ENCODE data around the gene TNRC6C. TPM values are rescaled to one million over a fixed set of nuclear protein-coding genes. Genes with fewer than 3 reads are reported as not detected.
A peak's percentile ranks its signal among the peaks of the same experiment; 100 is the strongest.

TNRC6C gene
- total and polyA plus RNA-seq, 2 experiments from 2014 or later, result 10.1 to 16.6 TPM

- H3K4me2 ChIP-seq, result no peak overlapping the region
- H3K36me3 ChIP-seq (ENCODE audit: insufficient read depth), result peaks cover 10% of the 10 kb centered on the region
- H3K27me3 Mint-ChIP-seq (ENCODE audit: insufficient read depth, low read depth, poor library complexity), result no peaks in the 10 kb centered on the region
- H3K4me3 ChIP-seq, result no peak overlapping the region
- H3K27ac ChIP-seq (ENCODE audit: low read depth), result peak overlapping the region; percentile 17; the same call in 1 of the 2 replicates
- H3K9me2 ChIP-seq (ENCODE audit: insufficient read depth), result no peaks in the 10 kb centered on the region
- H3K4me1 ChIP-seq (ENCODE audit: insufficient read depth), result peaks cover 3% of the 10 kb centered on the region; the same call in 1 of the 2 replicates
- peak; percentile 86 for ATAC-seq
- H3K27me3 ChIP-seq (ENCODE audit: insufficient read depth), result no peaks in the 10 kb centered on the region
- H3K79me2 ChIP-seq (replicated peaks; ENCODE audit: insufficient read depth), result no peaks in the 10 kb centered on the region
- no peaks in the 10 kb centered on the region; the same call in 2 of the 3 replicates for H3K36me3 Mint-ChIP-seq (ENCODE audit: low read depth)
- H2AFZ ChIP-seq, result no peak overlapping the region
- no peak overlapping the region for H3K27ac Mint-ChIP-seq
- H3K4me1 Mint-ChIP-seq, result peaks cover 4% of the 10 kb centered on the region; the same call in 2 of the 3 replicates
- TF ChIP-seq CTCF (conservative IDR thresholded peaks at IDR 0.05; ENCODE audit: low read depth in 2 of 2) (peak; percentile 80 to 94), ZNF114 (CRISPR knock-in tag; IDR thresholded peaks at IDR 0.05) (no peak), ZNF462 (CRISPR knock-in tag; IDR thresholded peaks at IDR 0.05) (no peak), POLR2AphosphoS5 (IDR thresholded peaks at IDR 0.05; ENCODE audit: low read depth) (no peak), JUNB (IDR thresholded peaks at IDR 0.05; ENCODE audit: unreplicated experiment) (no peak), EZH2 (IDR thresholded peaks at IDR 0.05; ENCODE audit: low read depth, unreplicated experiment) (no peak)
- H4K20me1 ChIP-seq (replicated peaks; ENCODE audit: insufficient read depth), result no peaks in the 10 kb centered on the region; the same call in 1 of the 2 replicates
- H3K4me3 Mint-ChIP-seq, result no peak overlapping the region
- no peaks in the 10 kb centered on the region for H3K9me3 Mint-ChIP-seq
- peak; percentile 83 for DNase-seq (ENCODE audit: low spot score)
- peaks cover 6% of the 10 kb centered on the region for H3F3A ChIP-seq (replicated peaks; ENCODE audit: low read depth)
Measured at GRCh38 chr17:78013683-78014467, 55.4 kb downstream of the TNRC6C start.

All from GM23338 (cell line).